Chondrocyte (in vitro differentiated cells): ENCODE results near the gene ASB4. TPM values are rescaled to one million over a fixed set of nuclear protein-coding genes. Genes with fewer than 3 reads are reported as not detected.

Experiments used
- DNase-seq: peaks from one replicate; pipeline ENCODE4 v3.0.0; 2021; ENCODE audit warnings: mixed read lengths, low spot score
- H3K27ac Mint-ChIP-seq: one replicate; pipeline ENCODE4 v1.8.0; 2021; ENCODE audit warnings: mild to moderate bottlenecking, moderate library complexity, mixed read lengths; ENCODE audit not compliant: unreplicated experiment
- H3K27me3 Mint-ChIP-seq: 2 replicates; pipeline ENCODE4 v1.8.0; 2021; ENCODE audit warnings: low read depth, mixed read lengths
- H3K36me3 Mint-ChIP-seq: 2 replicates; pipeline ENCODE4 v1.8.0; 2021; ENCODE audit warnings: low read depth, mixed read lengths
- H3K4me1 Mint-ChIP-seq: 2 replicates; pipeline ENCODE4 v1.8.0; 2021; ENCODE audit warnings: low read depth, mild to moderate bottlenecking, mixed read lengths
- H3K4me3 Mint-ChIP-seq: one replicate; pipeline ENCODE4 v1.8.0; 2021; ENCODE audit warnings: mild to moderate bottlenecking, moderate library complexity, mixed read lengths; ENCODE audit not compliant: unreplicated experiment
- H3K9me3 Mint-ChIP-seq: 2 replicates; pipeline ENCODE4 v1.8.0; 2021; ENCODE audit warnings: low read depth, mixed read lengths
- CTCF ChIP-seq: fragments of 200-600 bp; sonication (generic); IDR thresholded peaks from 2 replicates; pipeline ENCODE4 v1.5.0; 2021; ENCODE audit warnings: antibody characterized with exemption, mild to moderate bottlenecking, moderate library complexity
- total RNA-seq: library from RNA; stranded (reverse); gene quantifications from 3 replicates; pipeline ENCODE4 v1.2.1, GENCODE V29; 2021

Gene ASB4
- total RNA-seq, 1 donor from 2014 or later, result not detected

GRCh38 chr7:95479992-95480624, 5.6 kb upstream of the ASB4 start:
- H3K27me3 Mint-ChIP-seq, result no peaks in the 10 kb centered on the region
- TF ChIP-seq CTCF, result no peak
- DNase-seq, result no peak
- H3K4me3 Mint-ChIP-seq, result no peak overlapping the region
- no peaks in the 10 kb centered on the region for H3K9me3 Mint-ChIP-seq
- peaks cover 26% of the 10 kb centered on the region for H3K4me1 Mint-ChIP-seq
- H3K27ac Mint-ChIP-seq, result no peak overlapping the region
- H3K36me3 Mint-ChIP-seq, result no peaks in the 10 kb centered on the region

- H3K4me3 Mint-ChIP-seq, result no peak overlapping the region
- peak overlapping the region; percentile 25 for H3K27ac Mint-ChIP-seq
- no peaks in the 10 kb centered on the region for H3K9me3 Mint-ChIP-seq
- H3K36me3 Mint-ChIP-seq, result no peaks in the 10 kb centered on the region
- peaks cover 17% of the 10 kb centered on the region for H3K4me1 Mint-ChIP-seq
- no peak for DNase-seq
- no peak for TF ChIP-seq CTCF
- no peaks in the 10 kb centered on the region for H3K27me3 Mint-ChIP-seq
Observed at GRCh38 chr7:95481271-95482165, 4.2 kb upstream of the ASB4 start.

DNA sequence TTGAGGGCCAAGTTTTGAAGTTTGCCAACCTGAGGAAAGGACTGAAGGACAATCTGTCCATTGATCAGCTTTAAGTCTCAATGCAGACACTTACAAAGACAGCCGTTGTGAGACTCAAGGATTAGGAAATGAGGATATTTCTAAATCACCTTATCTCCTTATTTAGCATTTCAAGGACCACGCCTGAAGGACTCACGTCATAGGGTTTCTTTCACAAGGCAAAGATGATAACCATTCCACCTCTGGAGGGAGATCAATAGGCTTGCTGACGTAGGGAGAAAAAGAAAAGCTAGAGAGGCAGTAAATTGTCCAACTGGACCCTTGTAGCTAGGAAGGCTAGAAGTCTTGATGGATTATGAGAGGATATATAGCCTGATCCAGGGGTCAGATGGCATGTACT, 3.3 kb upstream of the ASB4 start:
- no peak for TF ChIP-seq CTCF
- Mint-ChIP-seq H3K36me3 (no peaks in the 10 kb centered on the region), H3K4me1 (peaks cover 10% of the 10 kb centered on the region), H3K4me3 (no peak overlapping the region), H3K27me3 (no peaks in the 10 kb centered on the region), H3K9me3 (no peaks in the 10 kb centered on the region), H3K27ac (no peak overlapping the region)
- no peak for DNase-seq

- no peaks in the 10 kb centered on the region for H3K9me3 Mint-ChIP-seq
- DNase-seq, result no peak
- H3K27me3 Mint-ChIP-seq, result no peaks in the 10 kb centered on the region
- H3K36me3 Mint-ChIP-seq, result no peaks in the 10 kb centered on the region
- no peak for TF ChIP-seq CTCF
- no peak overlapping the region for H3K4me3 Mint-ChIP-seq
- H3K27ac Mint-ChIP-seq, result no peak overlapping the region
- H3K4me1 Mint-ChIP-seq, result peaks cover 2% of the 10 kb centered on the region
Observed at GRCh38 chr7:95490231-95490762, 4.6 kb downstream of the ASB4 start.

DNA sequence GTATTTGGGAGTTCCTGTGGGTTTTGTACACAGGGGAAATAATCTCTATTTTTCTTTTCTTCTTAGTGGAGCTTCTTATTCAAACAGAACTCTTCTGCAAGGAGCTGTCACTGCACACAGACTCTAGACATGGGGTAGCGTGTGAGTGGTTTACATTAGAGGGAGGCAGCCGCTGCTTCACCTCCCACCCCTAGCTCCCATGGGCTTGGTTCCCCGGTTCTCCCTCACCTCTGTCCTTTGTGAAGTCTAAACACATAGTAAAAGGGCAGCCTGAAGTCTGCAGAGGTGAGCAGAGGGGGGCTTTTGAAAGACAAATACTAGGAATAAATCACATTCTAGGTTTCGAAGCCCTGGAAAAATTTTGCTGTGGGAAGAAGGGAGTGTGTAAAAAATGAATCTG, 5.5 kb downstream of the ASB4 start:
- Mint-ChIP-seq H3K36me3 (no peaks in the 10 kb centered on the region), H3K4me3 (no peak overlapping the region), H3K27ac (no peak overlapping the region), H3K4me1 (peaks cover 2% of the 10 kb centered on the region), H3K27me3 (no peaks in the 10 kb centered on the region), H3K9me3 (no peaks in the 10 kb centered on the region)
- no peak for TF ChIP-seq CTCF
- no peak for DNase-seq
